Cardiac muscle cell (in vitro differentiated cells and primary cell): ENCODE measurements around the gene MAP1LC3B2. TPM values are rescaled to one million over a fixed set of nuclear protein-coding genes. Genes with fewer than 3 reads are reported as not detected.

Source experiments
- DNase-seq, 2 donors: peaks; one replicate each; pipeline versions ENCODE4 v3.0.0 to v3.0.0-alpha.2; 2010 to 2017; ENCODE audit warnings: low read depth in 1 of 2, low spot score in 1 of 2
- H3K27ac ChIP-seq: fragments of 200-600 bp; sonication (generic); 2 replicates; pipeline ENCODE4 v1.5.1; 2016
- H3K27me3 ChIP-seq: fragments of 200-600 bp; sonication (generic); 2 replicates; pipeline ENCODE4 v1.6.0; 2016; ENCODE audit warnings: control low read depth
- H3K36me3 ChIP-seq: fragments of 200-600 bp; sonication (generic); 2 replicates; pipeline ENCODE4 v1.5.1; 2016; ENCODE audit warnings: control low read depth
- H3K4me1 ChIP-seq: fragments of 200-600 bp; sonication (generic); 2 replicates; pipeline ENCODE4 v1.8.1; 2017; ENCODE audit warnings: low read depth, mild to moderate bottlenecking, mixed run types
- H3K4me3 ChIP-seq: fragments of 200-600 bp; sonication (generic); 2 replicates; pipeline ENCODE4 v1.5.1; 2016; ENCODE audit warnings: mild to moderate bottlenecking
- H3K9me3 ChIP-seq: fragments of 200-600 bp; sonication (generic); 2 replicates; pipeline ENCODE4 v1.5.1; 2017; ENCODE audit warnings: low read depth, mild to moderate bottlenecking, control low read depth
- polyA plus RNA-seq: library from polyadenylated mRNA; unstranded; fragments of >200 nt; fragmentation: Nextera tagmentation; extraction: Ambion mirVana; gene quantifications from 2 replicates; pipeline ENCODE4 v1.2.1, GENCODE V29; 2016
- total RNA-seq: library from RNA; depleted of rRNA; stranded (reverse); fragments of >200 nt; gene quantifications from 2 replicates; pipeline ENCODE4 v1.2.3, GENCODE V29; 2016
- TF ChIP-seq, protein P1 (sequence below): IDR thresholded peaks from 2 replicates; pipeline ENCODE4 v1.5.1; 2012; ENCODE audit warnings: low read depth, mild to moderate bottlenecking, low read length

The MAP1LC3B2 gene
- total and polyA plus RNA-seq, 2 experiments from 2014 or later: 2.3 to 7.2 TPM

- Histone ChIP-seq H3K36me3 (no peaks in the 10 kb centered on the region), H3K9me3 (no peaks in the 10 kb centered on the region), H3K4me1 (no peaks in the 10 kb centered on the region), H3K4me3 (no peak overlapping the region), H3K27me3 (no peaks in the 10 kb centered on the region), H3K27ac (no peak overlapping the region)
- TF ChIP-seq, protein P1, sequence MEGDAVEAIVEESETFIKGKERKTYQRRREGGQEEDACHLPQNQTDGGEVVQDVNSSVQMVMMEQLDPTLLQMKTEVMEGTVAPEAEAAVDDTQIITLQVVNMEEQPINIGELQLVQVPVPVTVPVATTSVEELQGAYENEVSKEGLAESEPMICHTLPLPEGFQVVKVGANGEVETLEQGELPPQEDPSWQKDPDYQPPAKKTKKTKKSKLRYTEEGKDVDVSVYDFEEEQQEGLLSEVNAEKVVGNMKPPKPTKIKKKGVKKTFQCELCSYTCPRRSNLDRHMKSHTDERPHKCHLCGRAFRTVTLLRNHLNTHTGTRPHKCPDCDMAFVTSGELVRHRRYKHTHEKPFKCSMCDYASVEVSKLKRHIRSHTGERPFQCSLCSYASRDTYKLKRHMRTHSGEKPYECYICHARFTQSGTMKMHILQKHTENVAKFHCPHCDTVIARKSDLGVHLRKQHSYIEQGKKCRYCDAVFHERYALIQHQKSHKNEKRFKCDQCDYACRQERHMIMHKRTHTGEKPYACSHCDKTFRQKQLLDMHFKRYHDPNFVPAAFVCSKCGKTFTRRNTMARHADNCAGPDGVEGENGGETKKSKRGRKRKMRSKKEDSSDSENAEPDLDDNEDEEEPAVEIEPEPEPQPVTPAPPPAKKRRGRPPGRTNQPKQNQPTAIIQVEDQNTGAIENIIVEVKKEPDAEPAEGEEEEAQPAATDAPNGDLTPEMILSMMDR: no peak
- no peak for DNase-seq
Observed at GRCh38 chr12:116538076-116538591, 21.0 kb upstream of the MAP1LC3B2 start.

GRCh38 chr12:116538682-116539305, 20.4 kb upstream of the MAP1LC3B2 start:
- Histone ChIP-seq H3K4me3 (no peak overlapping the region), H3K36me3 (no peaks in the 10 kb centered on the region), H3K27ac (no peak overlapping the region), H3K9me3 (no peaks in the 10 kb centered on the region), H3K4me1 (no peaks in the 10 kb centered on the region), H3K27me3 (no peaks in the 10 kb centered on the region)
- TF ChIP-seq, protein P1: no peak
- no peak for DNase-seq

DNA sequence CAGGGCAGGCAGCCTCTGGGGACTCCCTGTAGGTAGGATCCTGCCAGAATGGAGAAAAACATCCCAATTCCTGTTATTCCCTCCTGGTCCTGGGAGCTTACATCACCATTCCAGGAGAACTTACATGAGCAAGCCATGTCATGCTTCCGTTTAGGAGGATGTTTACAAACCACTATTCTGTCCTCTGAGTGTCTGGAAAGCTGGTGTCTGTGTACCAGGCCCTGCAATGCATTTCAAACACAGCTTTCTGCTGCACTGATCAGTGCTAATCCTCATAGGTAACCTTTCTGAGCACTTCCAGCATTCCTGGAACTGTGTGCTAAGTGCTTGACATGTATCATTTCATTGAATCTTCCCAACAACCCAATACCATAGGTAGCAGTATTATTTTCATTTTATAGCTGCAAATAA, 19.8 kb upstream of the MAP1LC3B2 start:
- H3K27me3 ChIP-seq: no peaks in the 10 kb centered on the region
- H3K36me3 ChIP-seq: no peaks in the 10 kb centered on the region
- no peaks in the 10 kb centered on the region for H3K9me3 ChIP-seq
- no peaks in the 10 kb centered on the region for H3K4me1 ChIP-seq
- DNase-seq: no peak
- no peak overlapping the region for H3K27ac ChIP-seq
- TF ChIP-seq, protein P1: no peak
- H3K4me3 ChIP-seq: no peak overlapping the region

DNA sequence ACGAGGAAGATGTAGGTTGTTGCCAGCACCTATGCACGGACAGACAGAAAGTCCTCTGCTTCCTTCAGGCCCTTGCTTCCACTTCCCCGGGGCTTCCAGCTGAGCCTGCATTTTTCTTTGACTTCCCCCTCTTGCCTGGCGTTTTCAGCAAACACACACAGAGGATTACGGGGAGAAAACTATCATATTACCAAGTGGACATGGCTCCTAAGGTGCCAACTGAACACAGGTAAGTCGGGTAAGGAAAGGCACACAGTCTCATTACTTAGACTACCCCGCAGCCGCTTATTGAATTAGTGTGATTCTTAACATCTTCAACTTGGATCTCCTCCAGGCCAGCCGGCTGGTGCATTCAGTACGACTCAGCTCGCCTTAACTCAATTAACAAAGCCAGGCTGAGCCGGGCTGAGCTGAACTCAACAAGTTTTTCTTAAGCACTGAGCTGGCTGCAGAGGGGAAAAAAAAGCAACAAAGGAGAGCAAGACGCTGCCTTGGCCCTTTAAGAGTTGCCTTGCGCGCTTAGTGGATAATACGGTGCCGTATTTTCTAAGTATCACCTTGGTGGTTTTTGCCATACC, 19.2 kb upstream of the MAP1LC3B2 start:
- TF ChIP-seq, protein P1: no peak

GRCh38 chr12:116540622-116541152, 18.5 kb upstream of the MAP1LC3B2 start:
- no peak overlapping the region for H3K4me3 ChIP-seq
- DNase-seq: peak in 1 of 2 donors; percentile 52
- H3K9me3 ChIP-seq: no peaks in the 10 kb centered on the region
- H3K4me1 ChIP-seq: no peaks in the 10 kb centered on the region
- H3K36me3 ChIP-seq: no peaks in the 10 kb centered on the region
- H3K27me3 ChIP-seq: no peaks in the 10 kb centered on the region
- no peak overlapping the region for H3K27ac ChIP-seq
- TF ChIP-seq, protein P1: no peak

More for the DNA sequence above, 19.2 kb upstream of the MAP1LC3B2 start:
- Histone ChIP-seq H3K9me3 (no peaks in the 10 kb centered on the region), H3K27me3 (no peaks in the 10 kb centered on the region), H3K36me3 (no peaks in the 10 kb centered on the region), H3K27ac (no peak overlapping the region), H3K4me1 (no peaks in the 10 kb centered on the region), H3K4me3 (no peak overlapping the region)
- DNase-seq: peak; percentile 37 to 70
